Measurements from ENCODE around the gene CCR1. TPM values are rescaled to one million over a fixed set of nuclear protein-coding genes. Genes with fewer than 3 reads are reported as not detected.
"Not testable (repeated sequence)": the region's sequence is repeated elsewhere in the genome, so short reads cannot be mapped to it uniquely, and the experiment has no call there.

CCR1 gene
- total RNA-seq, 2 experiments from 2014 or later: 0.36 to 0.48 TPM

DNA sequence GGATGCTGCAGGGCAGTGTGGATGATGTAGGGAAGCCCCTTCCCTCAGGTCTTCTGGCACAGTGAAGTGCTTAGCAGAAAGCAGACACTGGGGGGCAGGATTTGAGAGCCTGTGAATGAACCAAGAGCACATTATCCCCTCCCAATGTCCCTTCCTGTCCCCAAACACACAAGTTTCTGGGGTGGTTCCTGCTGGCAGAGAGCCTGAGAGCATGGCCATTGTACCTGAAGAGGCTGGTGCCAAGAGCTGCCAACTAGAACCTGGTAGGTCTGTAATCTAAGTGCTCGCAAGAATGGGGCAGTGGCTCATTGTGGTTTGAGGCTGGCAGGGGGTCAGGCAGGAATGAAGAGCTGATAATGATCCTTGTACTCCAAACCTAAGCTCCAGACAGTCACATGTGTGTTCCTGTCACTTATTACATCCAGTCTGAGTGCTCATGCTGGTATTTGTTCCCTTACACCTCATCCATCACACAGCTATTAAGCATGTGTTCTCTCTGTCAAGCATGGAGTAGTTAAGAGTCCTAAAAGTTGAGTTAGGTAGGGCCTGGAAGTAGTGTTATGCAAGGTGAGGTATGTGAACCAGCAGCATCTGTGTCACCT lies 6.7 kb upstream of the CCR1 start:
- POLR2A ChIA-PET: no interaction called here
- CTCF ChIA-PET: no interaction called here

DNA sequence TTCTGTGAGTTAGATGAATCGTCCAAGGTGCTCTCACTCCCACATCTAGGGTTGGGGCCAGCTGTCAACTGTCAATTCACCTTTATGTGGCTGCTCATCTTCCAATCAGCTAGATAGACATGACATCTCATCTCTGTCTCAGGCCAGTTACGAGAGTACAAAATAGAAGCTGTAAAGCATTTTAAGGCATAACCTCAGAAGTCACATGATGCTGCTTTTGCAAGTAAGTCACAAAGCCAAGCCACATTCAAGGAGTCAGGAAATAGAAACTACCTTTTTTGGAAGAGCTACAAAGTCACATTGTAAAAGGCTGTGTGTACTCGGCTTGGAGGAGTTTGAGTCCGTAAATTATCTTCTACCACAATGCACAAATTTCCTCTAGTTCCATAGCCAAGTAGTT lies 5.1 kb upstream of the CCR1 start:
- ChIA-PET CTCF (interaction anchor here (0.6 to 1.8 kb wide), 3 partner anchors 78 to 218 kb away, joined by 3 to 9 read pairs (median 3); no protein-coding TSS in a partner anchor), POLR2A (no interaction called here)

DNA sequence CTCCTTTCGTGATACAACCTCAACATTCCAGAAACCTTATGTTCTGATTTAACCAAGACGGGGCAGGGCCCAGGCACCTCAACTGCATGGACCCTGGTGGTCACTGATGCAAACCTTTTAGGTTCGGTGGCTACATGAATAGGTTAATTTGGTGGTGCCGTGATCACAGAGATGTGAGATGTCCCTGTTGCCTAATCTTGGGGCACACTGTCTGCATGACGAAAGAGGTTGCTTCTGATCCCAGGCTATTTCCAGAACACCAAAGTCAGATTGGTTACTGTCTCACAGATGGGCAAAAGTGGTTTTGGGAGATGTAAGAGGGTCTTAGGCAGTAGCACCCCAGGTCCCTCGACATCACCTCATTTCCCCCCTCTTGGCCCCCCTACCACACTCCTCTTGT lies 4.0 kb upstream of the CCR1 start:
- ChIA-PET POLR2A (no interaction called here), CTCF (no interaction called here)

DNA sequence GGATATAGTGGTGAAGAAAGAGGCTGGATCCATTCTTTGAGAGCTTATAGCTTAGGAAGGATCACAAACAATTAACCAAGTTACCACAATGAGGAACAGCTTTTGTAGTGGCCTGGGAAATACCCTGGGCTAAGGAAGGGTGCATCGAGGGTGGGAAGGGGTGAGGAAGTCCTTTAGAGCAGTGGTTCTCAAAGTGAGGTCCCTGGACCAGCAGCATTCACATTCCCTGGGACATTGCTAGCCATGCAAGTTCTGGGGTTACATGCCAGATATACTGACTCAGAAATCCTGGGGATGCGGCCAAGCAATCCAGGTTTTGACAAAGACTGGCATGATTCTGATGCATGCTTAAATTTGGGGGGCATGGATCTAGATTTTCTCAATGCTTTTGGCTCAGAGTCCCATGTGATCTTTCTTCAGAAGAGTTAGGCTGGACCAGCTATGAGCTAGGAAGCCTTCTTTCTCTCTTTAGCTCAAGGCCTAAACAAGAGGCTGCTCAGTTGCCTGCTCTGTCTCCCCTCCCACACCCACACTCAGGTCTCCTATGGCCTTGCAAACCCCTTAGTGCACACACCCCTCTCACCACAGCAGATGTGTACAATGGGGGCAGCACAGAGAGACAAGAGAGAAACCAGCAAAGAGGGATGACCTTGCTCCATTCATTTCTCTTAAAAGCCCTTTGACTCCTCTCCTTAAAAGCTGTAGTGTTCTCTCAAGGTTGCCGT lies 1.8 kb upstream of the CCR1 start:
- ChIA-PET CTCF (interaction anchor here (0.9 to 2.7 kb wide), 6 partner anchors 12 to 168 kb away, joined by 3 to 17 read pairs (median 4); no protein-coding TSS in a partner anchor), POLR2A (no interaction called here)

DNA sequence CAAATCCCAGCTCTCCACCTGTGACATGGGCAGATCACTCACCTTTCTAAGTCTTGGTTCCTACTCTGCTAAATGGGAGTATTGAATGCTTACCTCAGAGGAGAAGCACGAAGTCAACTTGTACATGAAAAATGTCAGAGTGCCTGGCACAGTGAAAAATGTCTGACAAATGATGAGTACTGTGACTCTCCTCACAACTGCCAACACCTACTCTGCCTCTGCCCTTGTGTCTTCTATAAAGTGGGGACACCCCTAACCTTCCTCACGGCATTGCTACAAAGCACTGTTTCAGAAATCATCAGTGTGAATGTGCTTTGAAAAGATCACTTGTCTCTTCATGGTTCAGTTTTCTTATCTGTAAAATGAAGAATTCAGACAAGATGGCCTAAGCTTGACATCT lies 940 bp upstream of the CCR1 start:
- ChIA-PET POLR2A (no interaction called here), CTCF (interaction anchor here (0.6 to 2.7 kb wide), 8 partner anchors 67 to 169 kb away, joined by 3 to 17 read pairs (median 3); no protein-coding TSS in a partner anchor)

DNA sequence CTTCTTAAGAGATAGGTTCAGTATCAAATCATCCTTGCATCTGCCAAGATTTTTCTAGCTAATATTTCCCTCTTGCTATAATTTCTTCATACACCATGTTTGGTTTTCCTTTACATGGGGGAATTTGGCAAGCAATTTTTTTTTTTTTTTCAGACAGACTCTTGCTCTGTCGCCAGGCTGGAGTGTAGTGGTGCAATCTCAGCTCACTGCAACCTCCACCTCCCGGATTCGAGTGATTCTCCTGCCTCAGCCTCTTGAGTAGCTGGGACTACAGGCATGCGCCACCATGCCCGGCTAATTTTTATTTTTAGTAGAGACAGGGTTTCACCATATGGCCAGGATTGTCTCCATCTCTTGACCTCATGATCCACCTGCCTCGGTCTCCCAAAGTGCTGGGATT lies 599 bp downstream of the CCR1 start:
- CTCF ChIA-PET: interaction anchor here (0.6 to 2.7 kb wide), 6 partner anchors 65 to 196 kb away, joined by 3 to 17 read pairs (median 3); no protein-coding TSS in a partner anchor
- POLR2A ChIA-PET: not testable (repeated sequence)

DNA sequence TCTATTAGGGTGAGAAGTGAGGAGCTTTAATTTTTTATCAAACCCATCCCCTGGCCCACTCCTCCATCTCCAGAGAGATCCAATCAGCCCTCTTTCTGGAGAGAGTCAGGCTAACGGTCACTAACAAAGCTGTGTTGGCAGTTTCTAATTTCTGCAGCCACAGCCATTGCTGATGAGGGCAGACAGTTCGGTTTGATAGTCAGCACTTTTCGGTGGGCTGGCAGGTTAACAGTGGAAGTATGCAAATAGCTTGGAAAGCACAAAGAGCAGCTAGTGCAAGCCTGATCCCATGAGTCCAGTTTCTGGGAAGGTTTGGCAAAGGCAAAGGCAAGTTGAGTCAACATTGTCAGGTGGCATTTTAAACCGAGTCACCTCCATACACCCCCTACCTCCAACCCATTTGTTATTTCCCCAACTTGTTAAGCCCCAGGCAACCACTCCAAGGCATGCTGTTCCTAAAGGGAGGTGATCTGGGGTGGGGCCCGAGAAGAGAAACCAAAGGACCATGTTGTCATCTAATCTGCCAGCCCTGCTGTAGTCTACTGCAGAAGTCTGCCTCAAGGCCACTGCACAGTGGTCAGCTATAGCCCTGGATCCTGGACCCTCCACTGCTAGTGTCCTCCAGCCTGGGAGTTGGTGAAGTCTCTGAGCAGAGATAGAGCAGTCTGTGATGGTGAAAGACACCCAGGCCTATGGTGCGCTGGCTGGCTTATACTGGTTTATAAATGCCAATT lies 1.7 kb downstream of the CCR1 start:
- POLR2A ChIA-PET: no interaction called here

DNA sequence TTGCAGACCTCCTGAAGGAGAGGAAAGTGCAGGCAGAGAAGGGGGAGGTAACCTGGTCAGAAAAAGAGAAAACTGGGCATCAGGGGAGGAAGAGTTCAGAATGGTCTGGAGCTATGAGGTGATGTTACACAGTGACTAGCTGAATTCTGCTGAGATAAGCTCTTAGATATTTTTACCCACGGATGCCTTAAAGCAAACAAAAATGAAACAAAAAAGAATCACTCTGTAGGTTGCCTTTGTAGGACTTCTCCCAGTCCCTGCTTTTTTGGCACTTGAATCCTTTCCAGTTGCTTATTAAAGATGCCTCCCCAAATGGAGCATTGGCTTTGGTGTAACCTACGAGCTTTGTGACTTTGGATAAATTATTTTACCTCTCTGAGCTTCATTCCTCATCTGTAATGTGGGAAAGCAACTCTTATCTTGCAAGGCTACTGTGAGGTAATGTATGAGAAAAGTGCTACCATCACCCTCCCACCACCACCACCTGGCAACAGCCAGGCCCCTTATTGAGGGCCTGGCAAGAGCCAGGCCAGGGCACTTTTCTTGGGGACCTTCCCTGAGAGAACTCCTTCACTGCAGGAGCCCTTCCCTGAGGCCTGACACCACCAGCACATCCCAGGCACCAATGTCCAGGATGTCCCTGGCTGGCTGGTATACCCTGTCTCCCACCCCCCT lies 2.7 kb downstream of the CCR1 start:
- CTCF ChIA-PET: interaction anchor here (1.2 kb wide), 2 partner anchors 127 to 169 kb away, joined by 3 read pairs; no protein-coding TSS in a partner anchor
- POLR2A ChIA-PET: no interaction called here

More for the DNA sequence above, 1.7 kb downstream of the CCR1 start:
- CTCF ChIA-PET: no interaction called here

DNA sequence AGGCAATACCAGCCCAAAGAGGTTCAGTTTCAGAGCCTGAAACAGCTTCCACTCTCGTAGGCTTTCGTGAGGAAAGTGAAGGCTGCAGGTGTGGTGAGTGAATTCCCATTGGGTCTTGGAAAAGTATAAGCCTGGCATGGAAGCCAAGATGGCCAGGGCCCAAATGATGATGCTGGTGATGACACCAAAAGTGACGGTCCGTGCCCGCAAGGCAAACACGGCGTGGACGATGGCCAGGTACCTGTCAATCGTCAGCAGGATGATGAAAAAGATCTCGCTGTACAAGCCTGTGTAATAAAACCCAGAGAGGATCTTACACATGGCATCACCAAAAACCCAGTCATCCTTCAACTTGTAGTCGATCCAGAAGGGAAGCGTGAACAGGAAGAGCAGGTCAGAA lies 4.4 kb downstream of the CCR1 start:
- CTCF ChIA-PET: no interaction called here
- POLR2A ChIA-PET: no interaction called here

DNA sequence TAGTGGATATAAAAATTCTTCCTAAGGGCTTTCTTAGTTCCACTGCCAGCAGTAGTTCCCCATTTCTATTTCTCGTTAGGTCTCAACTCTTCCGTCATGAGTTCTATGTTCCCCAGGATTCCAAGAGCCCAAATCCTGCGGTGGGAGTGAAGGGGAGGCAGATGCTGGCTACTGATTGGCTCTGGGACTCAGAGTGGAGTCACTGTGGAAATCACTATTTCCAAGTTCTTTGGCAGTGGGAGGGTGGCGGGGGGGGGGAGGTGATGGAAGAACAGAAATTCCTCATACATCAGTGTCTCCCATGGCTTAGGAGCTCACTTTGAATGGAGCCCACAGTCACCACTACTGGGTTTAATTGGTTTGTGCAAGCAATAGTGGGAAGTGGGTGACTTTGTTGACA lies 5.6 kb downstream of the CCR1 start:
- POLR2A ChIA-PET: no interaction called here

DNA sequence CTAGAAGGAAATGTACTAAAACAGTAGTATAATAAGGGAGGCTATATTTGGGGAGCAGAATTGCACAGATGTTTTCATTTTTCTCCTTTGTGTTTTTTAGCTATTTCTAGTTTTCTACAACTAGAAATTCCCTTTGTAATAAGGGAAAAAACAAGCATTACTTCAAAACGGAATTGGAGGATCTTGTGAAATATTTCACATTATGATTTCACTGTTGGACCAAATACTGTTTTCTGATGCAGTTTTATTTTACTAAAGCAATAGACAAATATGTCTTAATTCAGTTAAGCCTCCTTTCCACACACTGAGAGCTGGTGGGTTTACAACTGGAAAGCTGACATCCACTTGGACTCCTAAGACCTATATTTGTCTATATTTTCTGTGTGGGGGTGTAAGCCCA lies 7.3 kb downstream of the CCR1 start:
- ChIA-PET CTCF (no interaction called here), POLR2A (interaction anchor here (0.6 kb wide), 1 partner anchor 775 kb away, joined by 3 read pairs; no protein-coding TSS in a partner anchor)

More for the DNA sequence above, 5.6 kb downstream of the CCR1 start:
- CTCF ChIA-PET: no interaction called here

DNA sequence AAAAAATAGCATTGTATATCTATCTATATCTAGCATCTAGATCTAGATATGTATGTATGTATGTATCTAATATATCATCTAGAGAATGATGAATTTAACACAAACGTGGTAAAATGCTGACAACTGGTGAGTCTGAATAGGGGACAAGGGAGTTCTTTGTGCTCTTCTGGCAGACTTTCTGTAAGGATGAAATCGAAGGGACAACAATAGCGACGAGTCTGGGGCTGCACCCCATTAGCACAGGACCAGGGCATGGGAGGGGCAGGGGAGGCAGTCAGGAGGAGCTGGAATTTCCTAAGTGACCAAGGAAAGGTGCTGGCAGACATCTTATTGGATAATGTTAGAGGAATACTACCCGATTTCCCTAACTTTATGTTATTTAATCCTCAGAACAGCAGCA lies 7.9 kb downstream of the CCR1 start:
- CTCF ChIA-PET: no interaction called here

DNA sequence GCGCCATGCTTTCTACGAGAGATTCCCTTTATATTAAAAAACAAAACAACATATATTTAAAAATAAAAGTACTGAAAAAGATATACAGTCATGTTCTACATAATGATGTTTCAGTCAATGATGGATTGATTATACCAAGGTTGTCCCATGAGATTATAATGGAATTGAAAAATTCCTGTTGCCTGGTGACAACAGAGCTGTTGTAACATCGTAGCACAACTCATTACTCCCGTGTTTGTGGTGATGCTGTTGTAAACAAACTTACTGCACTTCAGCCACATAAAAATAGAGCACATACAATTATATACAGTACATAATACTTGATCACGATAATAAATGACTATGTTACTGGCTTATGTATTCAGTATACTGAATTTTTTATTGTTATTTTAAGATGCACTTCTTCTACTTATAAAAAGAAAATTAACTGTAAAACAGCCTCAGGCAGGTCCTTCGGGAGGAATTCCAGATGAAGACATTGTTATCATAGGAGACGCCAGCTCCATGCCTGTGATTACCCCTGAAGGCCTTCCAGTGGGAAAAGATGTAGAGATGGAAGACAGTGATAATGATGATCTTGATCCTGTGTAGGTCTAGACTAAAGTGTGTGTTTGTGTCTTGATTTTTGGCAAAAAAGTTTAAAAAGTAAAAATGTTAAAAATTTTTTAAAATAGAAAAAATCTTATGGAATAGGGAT lies 11.7 kb downstream of the CCR1 start:
- CTCF ChIA-PET: no interaction called here
- POLR2A ChIA-PET: no interaction called here

More for the DNA sequence above, 7.9 kb downstream of the CCR1 start:
- POLR2A ChIA-PET: interaction anchor here (0.6 kb wide), 1 partner anchor 775 kb away, joined by 3 read pairs; no protein-coding TSS in a partner anchor

DNA sequence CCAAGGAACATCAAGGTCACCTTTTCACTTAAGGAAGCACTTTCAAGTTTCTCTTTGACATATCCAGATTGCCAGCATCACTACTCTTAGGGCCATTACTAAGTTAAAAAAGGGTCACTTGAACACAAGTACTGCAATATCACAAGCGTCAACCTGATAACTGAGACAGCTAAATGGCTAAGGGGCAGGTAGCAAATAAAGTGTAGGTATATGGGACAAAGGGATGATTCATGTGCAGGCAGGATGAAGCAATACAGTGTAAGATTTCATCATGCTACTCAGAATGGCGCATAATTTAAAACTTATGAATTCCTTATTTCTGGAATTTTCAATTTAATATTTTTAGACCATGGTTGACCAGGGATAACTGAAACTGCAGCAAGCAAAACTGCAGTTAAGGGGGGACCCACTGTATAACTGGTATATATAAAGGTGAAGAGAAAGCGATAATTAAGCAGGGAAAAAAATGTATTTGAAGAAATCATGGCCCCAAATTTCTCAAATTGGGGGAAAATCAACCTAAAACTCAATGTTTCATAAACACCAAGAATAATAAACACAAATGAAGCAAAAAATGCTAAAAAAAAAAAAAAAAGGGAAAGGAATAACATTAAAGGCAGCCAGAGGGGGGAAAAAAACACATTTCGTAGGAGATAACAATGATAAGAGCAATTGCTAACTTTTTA lies 13.1 kb downstream of the CCR1 start:
- CTCF ChIA-PET: no interaction called here
- POLR2A ChIA-PET: no interaction called here

DNA sequence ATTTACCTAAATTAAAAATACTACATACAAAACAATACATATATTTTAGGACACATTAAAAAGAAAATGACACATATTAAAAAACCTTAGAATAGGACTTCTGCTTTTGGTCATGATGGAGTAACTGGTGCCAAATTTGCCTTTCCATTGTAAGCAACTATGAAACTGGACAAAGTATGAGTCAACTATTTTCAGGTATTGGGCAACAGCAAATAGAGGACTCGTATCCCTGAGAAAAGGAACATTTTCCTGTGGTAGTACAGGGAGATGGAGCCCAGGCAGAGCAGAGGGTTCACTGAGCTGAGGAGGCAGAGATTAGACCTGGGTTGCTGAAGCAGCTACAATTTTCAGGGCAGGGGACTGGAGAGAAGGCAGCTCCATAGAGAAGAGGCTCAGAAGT lies 14.7 kb downstream of the CCR1 start:
- CTCF ChIA-PET: no interaction called here
- POLR2A ChIA-PET: no interaction called here

DNA sequence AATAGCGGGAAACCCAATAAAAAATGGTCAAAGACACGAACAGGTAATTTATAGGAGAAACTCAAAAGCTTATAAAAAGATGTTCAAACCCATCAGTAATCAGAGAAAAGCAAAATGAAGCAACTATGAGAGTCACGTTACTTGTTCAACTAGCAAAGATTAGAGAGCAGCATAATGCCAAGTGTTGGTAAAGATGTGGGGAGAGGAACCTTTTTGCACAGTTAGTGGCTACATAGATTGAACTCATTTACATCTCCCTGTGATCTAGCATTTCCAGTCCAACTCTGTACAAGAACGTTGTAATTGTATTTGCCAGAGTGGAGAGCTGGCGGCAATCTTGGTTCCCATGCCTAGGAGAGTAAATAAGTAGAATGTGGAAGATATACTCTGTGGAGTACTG lies 15.2 kb downstream of the CCR1 start:
- ChIA-PET POLR2A (no interaction called here), CTCF (no interaction called here)

DNA sequence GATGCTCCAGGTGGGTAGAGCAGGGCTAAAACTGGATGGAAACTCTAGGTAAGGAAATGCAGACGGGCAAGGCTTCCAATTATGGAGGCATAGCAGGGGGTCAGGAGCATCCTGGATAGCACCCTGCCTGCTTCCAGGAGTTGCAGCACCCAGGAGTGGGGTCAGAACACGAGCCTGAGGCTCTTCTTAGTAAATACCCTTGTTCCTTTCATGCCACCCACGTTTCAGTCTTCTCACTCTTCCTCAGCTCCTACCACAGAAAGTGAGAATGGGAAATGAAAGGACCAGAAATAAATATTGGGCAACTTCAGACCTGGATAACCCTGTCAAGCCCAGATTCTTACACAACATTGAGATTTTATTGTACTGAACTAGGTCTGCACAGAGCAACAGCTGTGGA lies 16.4 kb downstream of the CCR1 start:
- ChIA-PET CTCF (no interaction called here), POLR2A (no interaction called here)

DNA sequence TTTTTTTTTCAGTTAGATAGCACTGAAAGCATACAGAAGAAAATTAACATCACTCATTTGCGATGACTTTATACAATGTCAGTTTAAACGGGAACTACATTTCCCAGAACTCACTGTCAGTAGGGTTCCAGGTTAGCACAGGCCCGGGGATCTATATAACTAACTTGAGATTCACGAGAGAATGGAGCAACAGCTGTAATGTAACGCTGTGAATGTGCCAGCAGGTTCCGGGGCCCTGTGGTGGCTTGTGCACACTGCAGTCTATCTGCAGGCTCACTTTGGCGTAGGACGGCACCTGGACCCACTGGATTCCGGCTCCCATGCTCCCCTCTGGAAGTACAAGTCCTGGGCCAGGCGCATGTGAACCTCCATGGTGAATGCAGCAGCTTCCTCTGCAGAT lies 19.4 kb downstream of the CCR1 start:
- POLR2A ChIA-PET: no interaction called here
- CTCF ChIA-PET: interaction anchor here (1.5 kb wide), 1 partner anchor 106 kb away, joined by 3 read pairs; no protein-coding TSS in a partner anchor

DNA sequence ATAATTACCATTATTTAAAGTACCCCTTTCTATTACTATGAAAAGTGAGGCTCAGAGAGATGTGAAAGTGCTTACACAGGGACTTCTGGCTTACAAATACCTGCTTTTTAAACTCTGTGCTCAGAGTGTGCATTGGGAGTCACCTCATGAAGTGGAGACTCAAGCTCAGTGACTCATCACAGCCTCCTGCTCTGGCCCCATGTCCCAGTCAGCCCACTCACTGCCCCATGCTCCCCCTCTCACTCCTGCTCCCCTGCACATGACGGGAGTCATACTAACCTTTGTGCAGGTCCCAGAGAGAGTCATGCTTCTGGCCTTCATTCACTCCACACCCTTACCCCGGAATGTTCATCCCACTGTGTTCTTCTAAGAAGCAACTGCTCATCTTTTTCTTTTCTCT lies 20.2 kb downstream of the CCR1 start:
- POLR2A ChIA-PET: no interaction called here

More for the DNA sequence above, 20.2 kb downstream of the CCR1 start:
- CTCF ChIA-PET: no interaction called here
